ENCODE measurements around the gene TXNDC17. TPM values are rescaled to one million over a fixed set of nuclear protein-coding genes. Genes with fewer than 3 reads are reported as not detected.

TXNDC17 gene
- total and polyA plus RNA-seq, 2 donors (not counting 1 experiment from before 2014, with no cell fraction given), result 87.5 to 243 TPM

DNA sequence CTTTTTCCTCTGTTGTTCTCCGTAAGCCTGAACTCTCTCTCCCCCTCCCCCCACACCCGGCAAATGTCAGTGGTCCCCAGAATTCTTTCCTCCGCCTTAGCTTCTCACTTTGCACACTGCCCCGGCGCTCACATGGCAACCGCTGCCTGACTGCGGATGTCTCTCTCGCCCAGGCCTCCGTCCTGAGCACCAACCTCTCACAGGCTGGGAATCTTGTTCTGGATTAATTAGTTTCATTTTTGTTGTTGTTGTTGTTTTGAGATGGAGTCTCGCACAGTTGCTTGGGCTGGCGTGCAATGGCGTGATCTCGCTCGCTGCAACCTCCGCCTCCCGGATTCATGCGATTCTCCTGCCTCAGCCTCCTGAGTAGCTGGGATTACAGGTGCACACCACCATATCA, 27.4 kb downstream of the TXNDC17 start:
- no peak for DNase-seq (ENCODE audit: low read depth in 2 of 2)
- Histone ChIP-seq H3K36me3 (ENCODE audit: control insufficient read depth, insufficient read depth, low read length) (no peaks in the 10 kb centered on the region), H3K9me3 (ENCODE audit: control insufficient read depth, insufficient read depth, low read depth, low read length) (no peaks in the 10 kb centered on the region), H3K4me3 (replicated peaks in 1 of 4; ENCODE audit: control extremely low read depth in 1 of 4, insufficient read depth in 1 of 4, low read depth in 3 of 4, low read length in 4 of 4) (no peak overlapping the region), H4K20me1 (ENCODE audit: control insufficient read depth, extremely low read depth, insufficient read depth, low read length) (no peaks in the 10 kb centered on the region), H2AFZ (ENCODE audit: low read length) (no peak overlapping the region), H3K27me3 (ENCODE audit: control insufficient read depth, insufficient read depth, low read length) (peaks cover 7% of the 10 kb centered on the region), H3K4me1 (ENCODE audit: control insufficient read depth, extremely low read depth, insufficient read depth, low read length) (no peaks in the 10 kb centered on the region), H3K27ac (ENCODE audit: insufficient read depth, low read length) (no peak overlapping the region), H3K9ac (ENCODE audit: insufficient read depth, low read length) (no peak overlapping the region), H3K4me2 (ENCODE audit: extremely low read depth, insufficient read depth, low read length) (no peak overlapping the region), H3K79me2 (ENCODE audit: control insufficient read depth, insufficient read depth, low read length) (no peaks in the 10 kb centered on the region)
- TF ChIP-seq, protein P1, sequence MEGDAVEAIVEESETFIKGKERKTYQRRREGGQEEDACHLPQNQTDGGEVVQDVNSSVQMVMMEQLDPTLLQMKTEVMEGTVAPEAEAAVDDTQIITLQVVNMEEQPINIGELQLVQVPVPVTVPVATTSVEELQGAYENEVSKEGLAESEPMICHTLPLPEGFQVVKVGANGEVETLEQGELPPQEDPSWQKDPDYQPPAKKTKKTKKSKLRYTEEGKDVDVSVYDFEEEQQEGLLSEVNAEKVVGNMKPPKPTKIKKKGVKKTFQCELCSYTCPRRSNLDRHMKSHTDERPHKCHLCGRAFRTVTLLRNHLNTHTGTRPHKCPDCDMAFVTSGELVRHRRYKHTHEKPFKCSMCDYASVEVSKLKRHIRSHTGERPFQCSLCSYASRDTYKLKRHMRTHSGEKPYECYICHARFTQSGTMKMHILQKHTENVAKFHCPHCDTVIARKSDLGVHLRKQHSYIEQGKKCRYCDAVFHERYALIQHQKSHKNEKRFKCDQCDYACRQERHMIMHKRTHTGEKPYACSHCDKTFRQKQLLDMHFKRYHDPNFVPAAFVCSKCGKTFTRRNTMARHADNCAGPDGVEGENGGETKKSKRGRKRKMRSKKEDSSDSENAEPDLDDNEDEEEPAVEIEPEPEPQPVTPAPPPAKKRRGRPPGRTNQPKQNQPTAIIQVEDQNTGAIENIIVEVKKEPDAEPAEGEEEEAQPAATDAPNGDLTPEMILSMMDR (conservative IDR thresholded peaks at IDR 0.05 in 1 of 2, IDR thresholded peaks at IDR 0.05 in 1 of 2; ENCODE audit: low read depth in 1 of 2, low read length in 2 of 2), result no peak
- TF ChIP-seq EZH2 (IDR thresholded peaks at IDR 0.05; ENCODE audit: low read length, missing control alignments), result no peak

DNA sequence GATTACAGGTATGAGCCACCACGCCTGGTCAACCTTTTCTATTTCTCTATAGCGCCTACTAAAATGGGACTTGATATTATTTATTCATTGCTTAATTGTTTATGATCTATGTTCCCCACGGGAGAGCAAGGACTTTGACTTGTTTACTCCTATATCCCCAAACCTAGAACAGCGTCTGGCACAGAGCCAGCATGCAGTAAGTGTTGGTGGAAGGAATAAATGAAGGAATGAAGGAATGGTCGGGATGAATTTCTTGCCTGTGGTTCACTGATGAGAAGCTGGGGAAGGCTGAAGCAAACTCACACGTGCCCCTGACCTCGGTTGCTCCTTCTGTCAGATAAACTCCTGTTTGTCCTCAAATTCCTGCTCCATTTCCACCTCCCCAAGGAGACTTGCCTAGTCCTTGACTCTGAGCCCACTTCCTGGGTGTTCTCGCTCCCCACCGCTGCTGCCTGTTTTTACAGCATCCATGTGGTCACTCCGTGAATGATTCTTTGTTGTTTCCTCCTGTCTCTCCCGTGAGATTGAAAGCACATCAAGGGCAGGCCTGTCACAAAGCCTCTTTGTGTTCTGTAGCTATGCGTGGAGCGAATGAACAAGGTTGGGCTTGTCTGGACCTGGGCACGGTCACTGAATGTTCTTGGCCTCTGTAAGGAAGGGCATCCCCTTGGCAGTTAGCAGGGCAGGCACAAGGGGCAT, 28.0 kb downstream of the TXNDC17 start:
- H2AFZ ChIP-seq (ENCODE audit: low read length), result no peak overlapping the region
- H3K4me1 ChIP-seq (ENCODE audit: control insufficient read depth, extremely low read depth, insufficient read depth, low read length), result no peaks in the 10 kb centered on the region
- no peaks in the 10 kb centered on the region for H3K79me2 ChIP-seq (ENCODE audit: control insufficient read depth, insufficient read depth, low read length)
- H3K4me2 ChIP-seq (ENCODE audit: extremely low read depth, insufficient read depth, low read length), result no peak overlapping the region
- no peak overlapping the region for H3K4me3 ChIP-seq (replicated peaks in 1 of 4; ENCODE audit: control extremely low read depth in 1 of 4, insufficient read depth in 1 of 4, low read depth in 3 of 4, low read length in 4 of 4)
- no peak for DNase-seq (ENCODE audit: low read depth in 2 of 2)
- H3K9ac ChIP-seq (ENCODE audit: insufficient read depth, low read length), result no peak overlapping the region
- peaks cover 7% of the 10 kb centered on the region for H3K27me3 ChIP-seq (ENCODE audit: control insufficient read depth, insufficient read depth, low read length)
- H3K27ac ChIP-seq (ENCODE audit: insufficient read depth, low read length), result no peak overlapping the region
- no peaks in the 10 kb centered on the region for H3K36me3 ChIP-seq (ENCODE audit: control insufficient read depth, insufficient read depth, low read length)
- no peaks in the 10 kb centered on the region for H3K9me3 ChIP-seq (ENCODE audit: control insufficient read depth, insufficient read depth, low read depth, low read length)
- no peaks in the 10 kb centered on the region for H4K20me1 ChIP-seq (ENCODE audit: control insufficient read depth, extremely low read depth, insufficient read depth, low read length)
- no peak for TF ChIP-seq EZH2 (IDR thresholded peaks at IDR 0.05; ENCODE audit: low read length, missing control alignments)
- TF ChIP-seq, protein P1 (conservative IDR thresholded peaks at IDR 0.05 in 1 of 2, IDR thresholded peaks at IDR 0.05 in 1 of 2; ENCODE audit: low read depth in 1 of 2, low read length in 2 of 2), result no peak

GRCh38 chr17:6669479-6670212, 28.8 kb downstream of the TXNDC17 start:
- H4K20me1 ChIP-seq (ENCODE audit: control insufficient read depth, extremely low read depth, insufficient read depth, low read length), result no peaks in the 10 kb centered on the region
- no peak for TF ChIP-seq EZH2 (IDR thresholded peaks at IDR 0.05; ENCODE audit: low read length, missing control alignments)
- TF ChIP-seq, protein P1 (conservative IDR thresholded peaks at IDR 0.05 in 1 of 2, IDR thresholded peaks at IDR 0.05 in 1 of 2; ENCODE audit: low read depth in 1 of 2, low read length in 2 of 2), result no peak
- H3K9me3 ChIP-seq (ENCODE audit: control insufficient read depth, insufficient read depth, low read depth, low read length), result no peaks in the 10 kb centered on the region
- H3K4me3 ChIP-seq (replicated peaks in 1 of 4; ENCODE audit: control extremely low read depth in 1 of 4, insufficient read depth in 1 of 4, low read depth in 3 of 4, low read length in 4 of 4), result no peak overlapping the region
- H3K4me1 ChIP-seq (ENCODE audit: control insufficient read depth, extremely low read depth, insufficient read depth, low read length), result no peaks in the 10 kb centered on the region
- no peak for DNase-seq (ENCODE audit: low read depth in 2 of 2)
- no peaks in the 10 kb centered on the region for H3K36me3 ChIP-seq (ENCODE audit: control insufficient read depth, insufficient read depth, low read length)
- no peak overlapping the region for H3K4me2 ChIP-seq (ENCODE audit: extremely low read depth, insufficient read depth, low read length)
- H3K9ac ChIP-seq (ENCODE audit: insufficient read depth, low read length), result no peak overlapping the region
- H3K79me2 ChIP-seq (ENCODE audit: control insufficient read depth, insufficient read depth, low read length), result no peaks in the 10 kb centered on the region
- H2AFZ ChIP-seq (ENCODE audit: low read length), result no peak overlapping the region
- peaks cover 7% of the 10 kb centered on the region for H3K27me3 ChIP-seq (ENCODE audit: control insufficient read depth, insufficient read depth, low read length)
- H3K27ac ChIP-seq (ENCODE audit: insufficient read depth, low read length), result no peak overlapping the region

All from fibroblast of lung (primary cell).